Stomach (tissue), 4 donors: ENCODE data around the gene PPFIA1.

Experiments
- POLR2AphosphoS5 ChIP-seq, 3 donors: sonication (generic); formaldehyde crosslinking; IDR thresholded peaks; one replicate each; pipeline ENCODE4 v1.6.1; 2016; ENCODE audit warnings: antibody characterized with exemption in 3 of 3
- TF ChIP-seq, protein P1 (sequence below), 7 experiments: fragments of 450-650 bp in 4 of 7; fragments of 200-600 bp in 3 of 7; sonication (generic) in 3 of 7; IDR thresholded peaks; one replicate each; pipeline ENCODE4 v1.5.1; 2016 to 2019; ENCODE audit warnings: antibody characterized with exemption in 7 of 7, control low read depth in 2 of 7, mild to moderate bottlenecking in 1 of 7

DNA sequence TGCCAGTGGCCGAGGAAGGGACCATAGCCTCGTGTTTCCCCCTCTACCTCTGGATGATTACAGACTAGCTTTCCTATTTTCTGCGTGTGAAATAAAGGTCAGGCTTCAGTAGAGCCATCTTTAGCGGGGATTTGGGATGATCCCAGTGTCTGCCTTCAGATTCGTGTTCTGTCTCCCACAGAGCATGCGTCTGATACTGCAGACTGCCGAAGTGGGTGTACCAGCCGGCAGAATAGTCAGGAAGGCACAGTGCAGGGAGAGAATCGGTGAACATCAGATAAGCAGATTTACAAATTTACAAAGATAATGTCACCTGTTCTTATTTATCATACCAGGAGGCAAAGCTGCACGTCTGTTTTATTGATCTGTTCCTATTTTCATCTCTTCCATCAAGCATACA, 138.9 kb downstream of the PPFIA1 start:
- TF ChIP-seq POLR2AphosphoS5 (IDR thresholded peaks at IDR 0.05), result no peak
- TF ChIP-seq, protein P1, sequence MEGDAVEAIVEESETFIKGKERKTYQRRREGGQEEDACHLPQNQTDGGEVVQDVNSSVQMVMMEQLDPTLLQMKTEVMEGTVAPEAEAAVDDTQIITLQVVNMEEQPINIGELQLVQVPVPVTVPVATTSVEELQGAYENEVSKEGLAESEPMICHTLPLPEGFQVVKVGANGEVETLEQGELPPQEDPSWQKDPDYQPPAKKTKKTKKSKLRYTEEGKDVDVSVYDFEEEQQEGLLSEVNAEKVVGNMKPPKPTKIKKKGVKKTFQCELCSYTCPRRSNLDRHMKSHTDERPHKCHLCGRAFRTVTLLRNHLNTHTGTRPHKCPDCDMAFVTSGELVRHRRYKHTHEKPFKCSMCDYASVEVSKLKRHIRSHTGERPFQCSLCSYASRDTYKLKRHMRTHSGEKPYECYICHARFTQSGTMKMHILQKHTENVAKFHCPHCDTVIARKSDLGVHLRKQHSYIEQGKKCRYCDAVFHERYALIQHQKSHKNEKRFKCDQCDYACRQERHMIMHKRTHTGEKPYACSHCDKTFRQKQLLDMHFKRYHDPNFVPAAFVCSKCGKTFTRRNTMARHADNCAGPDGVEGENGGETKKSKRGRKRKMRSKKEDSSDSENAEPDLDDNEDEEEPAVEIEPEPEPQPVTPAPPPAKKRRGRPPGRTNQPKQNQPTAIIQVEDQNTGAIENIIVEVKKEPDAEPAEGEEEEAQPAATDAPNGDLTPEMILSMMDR (IDR thresholded peaks at IDR 0.05), result no peak
